AG09309 (cell line): Measurements from ENCODE around the gene AGFG2.

ENCODE experiments used
- DNase-seq: peaks from one replicate; pipeline ENCODE4 v3.0.0-alpha.2; 2010; ENCODE audit warnings: low read depth
- H3K4me3 ChIP-seq: 2 replicates; pipeline ENCODE4 v1.5.1; 2011; ENCODE audit warnings: mild to moderate bottlenecking, low read depth, low read length, moderate library complexity; ENCODE audit not compliant: control insufficient read depth
- CTCF ChIP-seq: IDR thresholded peaks from 2 replicates; pipeline ENCODE4 v1.5.1; 2011; ENCODE audit warnings: mild to moderate bottlenecking, low read depth, low read length, inconsistent platforms; ENCODE audit not compliant: insufficient read depth, control insufficient read depth; ENCODE audit errors: missing control alignments

AGFG2 gene

GRCh38 chr7:100538654-100539435, at the start of gene AGFG2:
Gene AGFG2, plus strand, starts transcription at chr7:100539203. Its CDS starts 144 bp downstream, at chr7:100539347.
- peak within 1 kb of the TSS; percentile 76 for H3K4me3 ChIP-seq
- peak; percentile 96 for DNase-seq
- no peak for TF ChIP-seq CTCF

DNA sequence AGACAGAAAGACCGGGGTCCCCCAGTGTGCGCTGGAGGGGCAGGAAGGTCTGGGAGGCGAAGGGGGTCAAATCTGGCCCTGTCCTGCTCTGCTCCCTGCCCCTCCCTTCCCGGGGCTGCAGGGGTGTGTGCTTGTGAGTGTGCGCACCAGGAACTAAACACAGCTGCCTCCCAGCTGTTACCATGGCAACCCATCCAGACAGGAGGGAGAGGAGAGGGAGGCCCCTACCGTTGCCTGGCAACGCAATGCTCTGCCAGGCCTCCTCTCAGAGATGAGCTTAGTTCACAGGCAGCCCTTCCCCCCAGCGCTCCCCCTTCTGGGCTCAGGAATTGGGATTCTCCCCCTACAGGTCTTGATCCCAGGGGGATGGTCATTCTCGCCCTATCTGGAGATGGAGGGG, 49.2 kb upstream of the AGFG2 start:
- no peak overlapping the region for H3K4me3 ChIP-seq
- no peak for TF ChIP-seq CTCF
- no peak for DNase-seq

- no peak for TF ChIP-seq CTCF
These were observed 48.4 kb upstream of the AGFG2 start for GRCh38 chr7:100490483-100491191.

GRCh38 chr7:100491192-100491578, 47.8 kb upstream of the AGFG2 start:
- TF ChIP-seq CTCF: no peak
- DNase-seq: no peak
- H3K4me3 ChIP-seq: no peak overlapping the region

More at GRCh38 chr7:100490483-100491191, 48.4 kb upstream of the AGFG2 start:
- no peak for DNase-seq
- H3K4me3 ChIP-seq: no peak overlapping the region

- no peak overlapping the region for H3K4me3 ChIP-seq
- TF ChIP-seq CTCF: no peak
- no peak for DNase-seq
These were observed 46.1 kb upstream of the AGFG2 start for GRCh38 chr7:100492738-100493475.

GRCh38 chr7:100493476-100494264, 45.3 kb upstream of the AGFG2 start:
- DNase-seq: no peak
- TF ChIP-seq CTCF: no peak
- no peak overlapping the region for H3K4me3 ChIP-seq
